ENCODE results near the gene TESMIN.

The TESMIN gene

DNA sequence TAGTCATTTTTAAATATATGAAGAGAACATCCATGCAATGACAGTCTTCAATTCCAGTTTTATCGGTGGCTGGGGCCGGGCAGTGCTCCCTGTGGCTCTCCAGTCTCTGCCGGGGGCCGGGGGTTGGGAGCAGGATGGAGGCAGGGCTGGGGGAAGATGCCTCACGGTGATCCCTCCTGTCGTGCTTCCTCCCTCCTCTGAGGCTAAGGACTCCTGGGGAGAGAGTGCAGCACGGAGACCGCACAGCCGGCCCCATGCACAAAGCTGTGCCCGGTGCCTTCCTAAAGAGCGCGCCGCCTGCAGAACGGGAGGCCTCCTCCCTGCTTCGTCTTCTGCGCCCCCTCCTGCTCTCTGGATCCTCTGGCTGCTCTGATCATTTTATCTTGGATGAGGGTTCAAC is 46.4 kb downstream of the TESMIN start:
- no peak for DNase-seq

GRCh38 chr11:68698993-68699392 is 52.3 kb downstream of the TESMIN start:
- DNase-seq: no peak

- DNase-seq: no peak
Observed at GRCh38 chr11:68695531-68695930, 55.8 kb downstream of the TESMIN start.

GRCh38 chr11:68694431-68695297 is 56.7 kb downstream of the TESMIN start:
- no peak for DNase-seq

GRCh38 chr11:68693484-68693882 is 57.8 kb downstream of the TESMIN start:
- DNase-seq: no peak

DNA sequence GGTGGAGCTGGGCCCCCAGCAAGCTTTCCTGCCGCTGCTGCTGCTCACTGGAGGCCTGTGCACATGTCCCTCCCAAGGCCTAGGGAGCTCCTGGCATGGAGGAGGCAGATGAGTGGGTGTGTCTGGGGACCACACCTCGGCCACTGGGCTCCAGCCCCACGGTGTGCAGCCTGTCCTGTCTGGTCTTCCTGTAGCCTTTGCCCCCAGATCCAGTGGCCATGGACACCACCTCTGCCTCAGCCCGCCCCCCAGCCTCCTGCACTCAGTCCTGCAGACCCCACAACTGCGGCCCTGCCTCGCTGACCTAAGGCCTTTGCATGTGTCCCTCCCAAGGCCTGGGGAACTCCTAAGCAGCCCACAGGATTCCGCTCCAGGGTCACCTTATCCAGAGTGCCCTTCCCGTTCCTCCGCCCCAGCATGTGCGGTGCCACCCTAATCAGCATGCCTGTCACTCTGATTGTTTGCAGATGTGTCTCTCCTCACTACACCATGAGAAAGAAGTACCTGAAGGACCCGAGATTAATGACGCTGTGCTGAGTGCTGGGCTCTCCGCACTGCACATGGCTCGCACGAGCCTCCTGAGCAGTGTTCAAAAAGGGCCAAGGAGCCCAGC is 58.3 kb downstream of the TESMIN start:
- DNase-seq: no peak

DNA sequence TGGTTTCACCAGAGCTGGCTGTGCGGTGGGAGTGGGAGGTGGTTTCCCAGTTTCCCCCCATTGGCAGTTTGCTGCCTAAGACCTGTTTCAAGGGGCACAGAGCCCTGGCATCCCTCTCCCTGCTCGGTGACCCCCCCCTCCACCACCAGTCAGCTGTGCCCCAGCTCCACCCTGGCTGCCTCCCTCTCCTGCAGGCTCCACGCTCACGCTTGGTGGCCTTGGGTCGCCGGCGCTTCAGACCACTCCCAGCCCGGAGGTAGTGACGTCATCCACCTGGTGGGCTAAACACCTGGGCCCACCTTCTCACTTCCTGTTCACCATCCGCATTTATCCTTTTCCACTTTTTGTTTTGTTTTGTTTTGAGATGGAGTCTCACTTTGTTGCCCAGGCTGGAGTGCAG is 59.2 kb downstream of the TESMIN start:
- DNase-seq: no peak

GRCh38 chr11:68691402-68691784 is 59.9 kb downstream of the TESMIN start:
- no peak for DNase-seq

- no peak for DNase-seq
Observed at GRCh38 chr11:68690671-68691401, 60.5 kb downstream of the TESMIN start.

- no peak for DNase-seq
Observed at GRCh38 chr11:68689737-68690625, 61.3 kb downstream of the TESMIN start.

GRCh38 chr11:68688881-68689280 is 62.4 kb downstream of the TESMIN start:
- DNase-seq: no peak

DNA sequence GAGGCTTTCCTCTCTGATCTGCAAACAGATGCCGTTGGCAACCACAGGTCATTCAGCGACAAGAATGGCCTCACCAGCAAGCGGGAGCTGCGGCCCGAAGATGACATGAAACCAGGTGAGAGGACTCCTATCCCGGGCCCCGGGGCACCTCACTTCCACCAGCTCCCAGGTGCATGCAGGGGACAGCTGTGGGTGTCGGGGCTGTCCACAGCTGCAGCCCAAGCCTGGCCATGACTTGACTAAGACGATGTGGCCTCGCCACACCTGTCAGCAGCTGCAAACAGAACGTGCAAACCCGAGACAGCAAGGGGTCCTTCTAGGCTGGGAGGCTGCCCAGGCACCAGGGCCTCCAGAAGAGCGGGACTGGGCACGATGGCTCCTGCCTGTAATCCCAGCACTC is 63.3 kb downstream of the TESMIN start:
- DNase-seq: no peak

DNA sequence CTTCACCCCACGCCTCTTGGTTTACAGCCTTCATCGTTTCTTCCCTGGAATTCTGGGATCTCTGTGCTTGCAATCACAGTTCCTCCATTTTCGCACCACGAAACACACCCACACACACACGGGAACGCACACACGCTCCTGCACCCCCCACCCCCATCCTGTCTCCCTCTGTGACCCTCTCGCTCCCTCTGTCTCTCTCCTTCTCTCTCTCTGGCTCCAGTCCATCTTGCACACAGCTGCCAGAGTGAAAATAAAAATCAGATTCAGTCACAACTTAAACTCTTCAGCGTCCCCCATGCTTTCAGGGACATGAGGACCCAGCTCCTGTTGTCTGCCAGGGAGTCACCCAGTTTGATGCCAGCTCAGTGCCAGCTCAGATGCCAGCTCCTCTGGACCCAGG is 64.0 kb downstream of the TESMIN start:
- no peak for DNase-seq

GRCh38 chr11:68686486-68686885 is 64.8 kb downstream of the TESMIN start:
- no peak for DNase-seq

DNA sequence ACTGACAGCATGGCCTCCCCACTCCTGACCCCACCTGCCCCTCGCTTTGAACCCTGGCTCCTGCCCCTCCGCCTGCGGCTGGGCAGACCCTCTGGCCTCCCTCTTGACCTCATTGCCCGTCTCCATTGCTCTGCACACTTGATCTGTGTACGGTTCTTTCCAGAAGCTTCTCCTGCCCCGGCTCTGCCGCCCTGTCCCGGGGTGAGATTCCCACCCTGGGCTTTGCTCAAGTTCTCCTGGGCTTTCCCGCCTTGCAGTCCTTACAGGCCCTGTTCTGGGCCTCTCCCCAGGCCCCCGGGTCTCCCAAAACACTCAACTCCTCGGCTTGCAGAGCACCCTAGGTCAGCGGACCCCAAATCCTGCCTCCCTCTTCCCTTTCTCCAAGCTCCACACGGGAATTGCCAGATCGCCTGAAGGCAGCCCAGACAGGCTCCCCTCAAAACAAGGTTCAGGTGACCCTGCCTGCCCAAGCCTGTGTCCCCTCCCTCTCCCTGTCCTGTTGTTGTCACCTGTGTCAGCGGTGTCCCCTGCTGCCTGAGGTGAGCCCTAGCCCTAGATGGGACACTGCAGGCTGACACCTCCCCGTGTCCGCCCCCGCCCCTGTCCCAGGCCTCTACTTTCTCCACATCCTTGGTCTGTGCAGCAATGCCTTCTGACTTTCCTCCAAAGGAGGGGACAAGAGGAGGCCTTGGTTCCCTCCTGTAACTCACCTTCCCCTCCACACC is 65.5 kb downstream of the TESMIN start:
- no peak for DNase-seq

DNA sequence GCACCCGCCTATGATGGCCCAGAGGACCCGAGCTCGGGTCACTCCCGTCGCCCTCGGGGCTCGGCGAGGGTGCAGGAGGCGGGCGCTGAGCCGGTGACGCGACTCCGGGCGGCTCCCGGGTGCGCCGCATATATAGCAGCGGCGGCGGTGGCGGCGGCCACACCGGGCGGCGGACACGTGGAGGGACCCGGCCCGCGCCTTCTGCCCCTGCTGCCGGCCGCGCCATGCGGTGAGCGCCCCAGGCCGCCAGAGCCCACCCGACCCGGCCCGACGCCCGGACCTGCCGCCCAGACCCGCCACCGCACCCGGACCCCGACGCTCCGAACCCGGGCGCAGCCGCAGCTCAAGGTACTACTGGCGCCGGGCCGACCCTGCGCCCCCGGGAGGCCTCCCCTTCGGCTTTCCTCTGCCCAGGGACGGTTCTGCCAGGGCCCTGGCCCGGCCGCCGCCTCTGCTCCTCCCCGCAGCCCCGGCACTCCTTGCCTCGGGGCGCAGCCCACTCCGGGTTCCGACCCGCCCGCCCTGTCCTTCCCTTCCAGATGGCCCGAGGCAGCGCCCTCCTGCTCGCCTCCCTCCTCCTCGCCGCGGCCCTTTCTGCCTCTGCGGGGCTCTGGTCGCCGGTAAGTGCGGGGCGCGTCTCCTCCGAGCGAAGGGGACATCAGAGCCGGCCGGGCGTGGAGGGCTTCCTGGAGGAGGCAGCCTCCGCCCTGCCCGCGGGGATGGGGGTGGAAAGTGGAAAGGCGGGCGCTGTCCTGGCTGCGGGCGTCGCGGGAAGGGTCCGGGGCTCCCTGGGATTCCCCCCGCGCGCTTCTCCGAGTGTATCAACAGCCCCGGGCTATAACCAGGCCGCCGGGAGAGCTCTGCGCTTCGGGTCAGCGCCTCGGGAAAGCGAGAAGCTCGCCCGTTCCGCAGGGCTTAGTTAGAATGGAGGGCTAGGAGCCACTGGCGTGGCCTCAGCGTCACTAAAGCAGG is 66.6 kb downstream of the TESMIN start, which contains the start of gene GAL:
Gene GAL, plus strand, starts transcription at position 160 of the 972 bp plus-strand sequence. Its CDS starts 380 bp downstream, at position 540.
- DNase-seq: no peak

DNA sequence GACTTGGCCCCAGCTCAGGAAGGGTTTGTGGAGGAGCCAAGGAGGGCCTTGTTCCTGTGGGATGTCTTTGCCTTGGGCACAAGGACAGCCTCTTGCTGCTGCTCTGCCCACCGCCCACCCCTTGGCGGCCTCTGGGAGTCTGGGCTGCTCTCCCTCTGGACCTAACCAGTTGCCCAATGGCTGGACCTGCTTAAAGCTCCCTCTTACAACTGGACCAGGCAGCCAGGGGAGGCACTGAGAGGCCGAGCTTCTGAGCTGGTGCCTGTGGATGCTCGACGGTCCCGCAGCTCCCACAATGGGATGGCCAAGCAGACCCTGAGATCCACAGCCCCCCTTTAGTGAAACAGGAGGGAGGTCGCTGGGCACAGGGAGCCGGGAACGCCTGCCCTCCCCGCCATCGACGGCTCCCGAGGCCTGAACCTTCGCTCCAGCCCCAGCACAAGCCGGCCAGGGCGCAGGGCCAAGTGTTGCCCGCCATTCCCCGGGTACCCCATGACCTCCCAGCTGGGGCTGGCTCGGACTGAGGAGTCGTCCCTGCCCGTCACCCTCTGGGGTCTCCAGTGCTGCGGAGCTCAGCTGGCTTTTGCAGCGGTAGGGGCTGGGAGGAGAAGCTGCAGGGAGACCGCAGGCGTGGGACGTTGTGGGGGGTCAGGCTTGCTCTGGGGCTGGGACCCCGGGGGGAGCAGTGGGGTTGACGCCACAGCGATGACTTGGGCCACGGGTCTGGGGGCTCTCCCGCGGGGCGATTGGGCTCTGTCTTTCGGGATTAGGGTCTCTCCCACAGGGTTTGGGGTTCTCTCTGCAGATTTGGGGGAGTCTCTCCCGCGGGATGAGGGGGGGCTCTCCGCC is 67.6 kb downstream of the TESMIN start:
- DNase-seq: no peak

GRCh38 chr11:68683121-68683520 is 68.2 kb downstream of the TESMIN start:
- no peak for DNase-seq

DNA sequence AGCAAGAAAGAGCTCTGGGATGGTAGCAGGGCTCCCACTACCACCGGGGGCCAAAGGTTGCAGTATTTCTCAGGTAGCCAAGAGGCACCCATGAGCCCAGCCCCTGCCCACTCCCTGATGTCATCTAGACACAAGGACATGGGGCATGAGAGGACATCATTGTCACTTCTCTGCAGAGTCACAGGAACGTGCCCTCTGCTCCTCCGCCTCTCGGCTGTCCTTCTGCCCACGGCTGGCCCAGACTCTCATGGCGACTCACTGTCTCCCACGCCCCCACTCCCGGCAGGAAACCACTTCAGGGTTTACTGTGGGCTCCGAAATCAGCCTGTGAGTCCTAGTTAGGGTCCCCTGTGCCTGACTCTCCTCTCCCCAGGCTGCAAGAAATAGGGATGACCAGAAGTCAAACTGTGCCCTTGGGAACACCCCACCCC is 68.8 kb downstream of the TESMIN start:
- no peak for DNase-seq

Data from SHP77 treated with DMSO at 0.1 percent for 48 hours (cell line).